Ishikawa (cell line): ENCODE results near the gene CSNK1G3.

Experiments
- CEBPB ChIP-seq: IDR thresholded peaks from 2 replicates; pipeline ENCODE4 v1.6.1; 2012
- CREB1 ChIP-seq: IDR thresholded peaks from 2 replicates; pipeline ENCODE4 v1.6.1; 2012; ENCODE audit warnings: low read depth
- EGR1 ChIP-seq: IDR thresholded peaks from 2 replicates; pipeline ENCODE4 v1.6.1; 2012
- EP300 ChIP-seq: IDR thresholded peaks from 2 replicates; pipeline ENCODE4 v1.6.1; 2012; ENCODE audit warnings: borderline replicate concordance
- FOXM1 ChIP-seq: IDR thresholded peaks from 2 replicates; pipeline ENCODE4 v1.6.1; 2012; ENCODE audit warnings: low read depth, borderline replicate concordance
- MAX ChIP-seq: IDR thresholded peaks from 2 replicates; pipeline ENCODE4 v1.6.1; 2012
- NFIC ChIP-seq: IDR thresholded peaks from 2 replicates; pipeline ENCODE4 v1.6.1; 2012
- RAD21 ChIP-seq: IDR thresholded peaks from 2 replicates; pipeline ENCODE4 v1.6.1; 2012; ENCODE audit warnings: low read depth
- TAF1 ChIP-seq: IDR thresholded peaks from 2 replicates; pipeline ENCODE4 v1.6.1; 2012; ENCODE audit warnings: low read depth, mild to moderate bottlenecking
- TCF12 ChIP-seq: IDR thresholded peaks from 2 replicates; pipeline ENCODE4 v1.6.1; 2012; ENCODE audit warnings: low read depth
- TEAD4 ChIP-seq: IDR thresholded peaks from 2 replicates; pipeline ENCODE4 v1.6.1; 2012
- USF1 ChIP-seq: IDR thresholded peaks from 2 replicates; pipeline ENCODE4 v1.6.1; 2012
- YY1 ChIP-seq: IDR thresholded peaks from 2 replicates; pipeline ENCODE4 v1.6.1; 2012; ENCODE audit warnings: low read depth
- ZBTB7A ChIP-seq: IDR thresholded peaks from 2 replicates; pipeline ENCODE4 v1.6.1; 2012; ENCODE audit warnings: low read depth
- TF ChIP-seq, protein P1 (sequence below): IDR thresholded peaks from 2 replicates; pipeline ENCODE4 v1.6.1; 2012; ENCODE audit warnings: low read depth, mild to moderate bottlenecking

The CSNK1G3 gene

GRCh38 chr5:123557907-123558306 lies 45.9 kb downstream of the CSNK1G3 start:
- TF ChIP-seq YY1 (no peak), EGR1 (no peak), TCF12 (no peak), CEBPB (no peak), RAD21 (no peak), TEAD4 (no peak), USF1 (no peak), TAF1 (no peak), ZBTB7A (no peak), NFIC (no peak), EP300 (no peak), CREB1 (no peak), FOXM1 (no peak), MAX (no peak)
- TF ChIP-seq, protein P1, sequence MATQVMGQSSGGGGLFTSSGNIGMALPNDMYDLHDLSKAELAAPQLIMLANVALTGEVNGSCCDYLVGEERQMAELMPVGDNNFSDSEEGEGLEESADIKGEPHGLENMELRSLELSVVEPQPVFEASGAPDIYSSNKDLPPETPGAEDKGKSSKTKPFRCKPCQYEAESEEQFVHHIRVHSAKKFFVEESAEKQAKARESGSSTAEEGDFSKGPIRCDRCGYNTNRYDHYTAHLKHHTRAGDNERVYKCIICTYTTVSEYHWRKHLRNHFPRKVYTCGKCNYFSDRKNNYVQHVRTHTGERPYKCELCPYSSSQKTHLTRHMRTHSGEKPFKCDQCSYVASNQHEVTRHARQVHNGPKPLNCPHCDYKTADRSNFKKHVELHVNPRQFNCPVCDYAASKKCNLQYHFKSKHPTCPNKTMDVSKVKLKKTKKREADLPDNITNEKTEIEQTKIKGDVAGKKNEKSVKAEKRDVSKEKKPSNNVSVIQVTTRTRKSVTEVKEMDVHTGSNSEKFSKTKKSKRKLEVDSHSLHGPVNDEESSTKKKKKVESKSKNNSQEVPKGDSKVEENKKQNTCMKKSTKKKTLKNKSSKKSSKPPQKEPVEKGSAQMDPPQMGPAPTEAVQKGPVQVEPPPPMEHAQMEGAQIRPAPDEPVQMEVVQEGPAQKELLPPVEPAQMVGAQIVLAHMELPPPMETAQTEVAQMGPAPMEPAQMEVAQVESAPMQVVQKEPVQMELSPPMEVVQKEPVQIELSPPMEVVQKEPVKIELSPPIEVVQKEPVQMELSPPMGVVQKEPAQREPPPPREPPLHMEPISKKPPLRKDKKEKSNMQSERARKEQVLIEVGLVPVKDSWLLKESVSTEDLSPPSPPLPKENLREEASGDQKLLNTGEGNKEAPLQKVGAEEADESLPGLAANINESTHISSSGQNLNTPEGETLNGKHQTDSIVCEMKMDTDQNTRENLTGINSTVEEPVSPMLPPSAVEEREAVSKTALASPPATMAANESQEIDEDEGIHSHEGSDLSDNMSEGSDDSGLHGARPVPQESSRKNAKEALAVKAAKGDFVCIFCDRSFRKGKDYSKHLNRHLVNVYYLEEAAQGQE, result no peak

DNA sequence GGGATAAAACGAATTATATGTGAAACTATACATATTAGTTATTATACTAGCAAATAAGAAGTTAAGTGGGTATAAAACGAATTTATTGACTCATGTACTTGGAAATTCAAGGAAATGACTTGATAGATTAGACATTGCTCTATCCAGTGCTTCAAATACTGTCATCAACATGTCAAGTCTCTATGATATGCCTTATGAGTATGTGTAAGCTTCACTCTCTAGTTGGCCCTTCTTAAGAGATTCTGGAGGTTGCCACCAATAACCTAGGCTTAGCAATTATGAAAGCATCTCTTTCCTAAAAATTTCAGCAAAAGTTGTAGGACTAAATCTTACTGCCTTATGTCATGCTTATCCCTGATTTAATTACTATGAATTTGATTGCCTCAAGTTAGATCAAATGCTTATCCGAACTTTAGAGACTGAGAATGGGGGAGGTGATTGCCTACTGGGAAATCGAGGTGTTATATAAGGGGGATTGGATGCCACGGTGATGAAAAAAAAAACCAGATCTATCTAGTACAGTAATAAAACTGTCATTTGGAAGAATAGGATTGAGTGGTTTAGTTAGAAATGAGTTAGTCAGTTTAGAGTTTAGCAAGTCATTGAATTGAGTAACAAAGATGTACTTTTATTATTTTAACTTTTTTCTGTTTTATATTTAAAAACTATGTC lies 46.9 kb downstream of the CSNK1G3 start:
- TF ChIP-seq CEBPB, result no peak

- no peak for TF ChIP-seq FOXM1
These were observed 47.4 kb downstream of the CSNK1G3 start for GRCh38 chr5:123559434-123559775.

DNA sequence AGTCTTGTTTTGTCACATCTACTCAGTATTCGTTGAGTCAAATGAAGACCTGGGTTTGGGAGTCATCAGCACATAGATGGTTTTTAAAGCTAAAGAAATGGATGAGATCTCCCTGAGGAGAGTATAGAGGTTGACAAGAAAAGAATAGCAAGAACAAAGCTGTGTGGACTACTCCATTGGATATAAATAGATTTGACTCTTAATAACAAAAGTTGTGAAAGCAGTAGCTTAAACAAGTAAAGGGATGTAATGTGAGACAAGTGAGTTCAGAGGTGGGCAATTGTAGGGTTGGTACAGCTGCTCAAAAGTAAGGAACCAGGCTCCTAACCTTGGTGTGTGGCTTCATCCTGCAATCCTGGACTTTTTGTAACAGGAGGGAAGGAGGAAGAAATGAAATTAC lies 49.3 kb downstream of the CSNK1G3 start:
- TF ChIP-seq TCF12 (no peak), CEBPB (no peak), TAF1 (no peak), ZBTB7A (no peak), EP300 (no peak), MAX (no peak), EGR1 (no peak), RAD21 (no peak), USF1 (no peak), YY1 (no peak), NFIC (no peak), CREB1 (no peak), TEAD4 (no peak), FOXM1 (no peak)
- TF ChIP-seq, protein P1, result no peak

GRCh38 chr5:123571927-123572326 lies 60.0 kb downstream of the CSNK1G3 start:
- TF ChIP-seq NFIC (no peak), EGR1 (no peak), CEBPB (no peak), RAD21 (no peak), FOXM1 (no peak), TCF12 (no peak), CREB1 (no peak), EP300 (no peak), MAX (no peak), YY1 (no peak), ZBTB7A (no peak), USF1 (no peak), TAF1 (no peak), TEAD4 (no peak)
- TF ChIP-seq, protein P1, result no peak
